HG02798 (cell line): ENCODE data around the gene RASA3.
"Not testable (repeated sequence)": the region's sequence is repeated elsewhere in the genome, so short reads cannot be mapped to it uniquely, and the experiment has no call there.

Experiments used
- ATAC-seq: cut with Tn5 transposase; IDR thresholded peaks from one replicate; pipeline ENCODE4 v1.9.1; 2021; ENCODE audit warnings: mild to moderate bottlenecking; ENCODE audit not compliant: unreplicated experiment, poor library complexity

Gene RASA3

DNA sequence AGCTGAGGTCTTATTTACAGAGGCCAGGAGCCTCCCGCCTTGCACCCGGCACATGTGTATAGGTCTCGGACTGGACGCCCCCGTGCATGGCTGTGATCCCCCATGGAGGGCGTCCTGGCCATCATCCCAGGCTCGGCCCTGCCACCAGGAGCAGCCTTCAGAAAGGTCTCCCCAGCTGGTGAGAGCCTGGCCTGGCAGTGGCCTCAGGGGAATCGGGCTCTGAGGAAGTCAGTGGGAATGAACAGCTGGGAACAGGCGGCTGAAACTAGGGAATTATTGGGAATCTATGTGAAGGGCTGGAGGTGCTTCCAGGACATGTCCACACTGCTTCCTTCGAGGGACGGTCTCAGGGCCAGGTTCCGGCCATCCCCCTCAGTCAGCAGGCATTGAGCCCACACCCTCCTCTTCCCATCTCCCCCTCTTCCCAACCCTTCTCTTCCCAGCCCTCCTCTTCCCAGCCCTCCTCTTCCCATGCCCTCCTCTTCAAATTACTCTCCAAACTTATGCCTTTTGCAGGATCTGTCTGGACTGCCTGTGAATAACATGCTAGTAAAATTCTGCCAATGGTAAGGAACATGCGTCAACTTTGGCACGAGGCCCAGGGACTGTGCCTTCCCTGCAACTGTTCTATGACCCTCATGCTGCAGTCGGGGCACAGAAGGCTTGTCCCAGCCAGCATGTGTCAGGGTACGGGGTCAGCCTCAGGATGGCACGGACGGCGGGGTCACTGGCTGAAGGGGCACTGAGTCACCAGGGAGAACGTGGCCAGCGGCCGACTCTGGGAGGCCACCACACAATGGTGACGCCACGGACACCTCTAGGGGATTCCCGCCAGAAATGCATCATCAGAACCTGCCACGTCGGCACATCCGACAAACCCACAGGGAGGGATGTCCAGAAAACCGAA, 134.3 kb downstream of the RASA3 start:
- ATAC-seq = no peak

DNA sequence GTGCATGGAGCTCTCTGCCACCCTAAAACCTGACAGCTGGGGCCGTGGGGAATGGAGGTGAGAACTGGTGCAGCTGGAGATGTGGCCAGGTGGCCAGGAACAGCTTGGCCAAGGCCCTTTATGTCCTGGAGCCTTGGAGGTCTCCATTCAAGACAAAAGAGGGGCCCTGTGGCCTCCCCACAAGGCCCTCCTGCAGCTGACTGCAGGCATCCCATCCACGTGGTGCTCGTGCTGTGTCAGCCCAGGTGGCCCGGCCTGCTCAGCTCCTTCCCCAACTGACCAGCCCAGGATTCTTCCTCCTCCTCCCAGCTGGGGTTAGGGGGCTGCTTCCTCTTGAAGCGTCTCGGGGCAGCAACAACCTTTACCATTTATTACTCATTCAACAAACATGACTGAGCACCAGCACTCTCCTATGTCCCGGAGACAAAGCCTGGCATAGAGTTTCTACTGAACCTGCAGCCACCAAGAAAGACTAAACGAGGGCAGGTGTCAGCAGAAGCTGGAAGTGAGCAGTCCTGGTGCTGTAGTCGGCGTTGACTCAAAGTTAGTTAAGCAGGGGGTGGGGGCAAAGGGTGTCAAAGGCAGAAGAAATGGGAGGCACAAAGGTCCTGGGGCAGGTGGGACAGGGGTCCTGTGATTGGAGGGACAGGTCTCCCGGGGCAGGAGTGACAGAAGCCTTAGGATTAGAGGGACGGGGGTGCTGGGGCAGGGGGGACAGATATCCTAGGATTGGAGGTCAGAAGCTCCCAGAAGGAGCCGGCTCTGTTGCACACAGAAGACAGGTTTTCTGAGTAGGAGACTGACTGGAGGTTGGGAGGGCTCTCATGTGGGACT, 135.3 kb downstream of the RASA3 start:
- ATAC-seq = no peak

GRCh38 chr13:113996081-113996911, 136.1 kb downstream of the RASA3 start:
- ATAC-seq = no peak

DNA sequence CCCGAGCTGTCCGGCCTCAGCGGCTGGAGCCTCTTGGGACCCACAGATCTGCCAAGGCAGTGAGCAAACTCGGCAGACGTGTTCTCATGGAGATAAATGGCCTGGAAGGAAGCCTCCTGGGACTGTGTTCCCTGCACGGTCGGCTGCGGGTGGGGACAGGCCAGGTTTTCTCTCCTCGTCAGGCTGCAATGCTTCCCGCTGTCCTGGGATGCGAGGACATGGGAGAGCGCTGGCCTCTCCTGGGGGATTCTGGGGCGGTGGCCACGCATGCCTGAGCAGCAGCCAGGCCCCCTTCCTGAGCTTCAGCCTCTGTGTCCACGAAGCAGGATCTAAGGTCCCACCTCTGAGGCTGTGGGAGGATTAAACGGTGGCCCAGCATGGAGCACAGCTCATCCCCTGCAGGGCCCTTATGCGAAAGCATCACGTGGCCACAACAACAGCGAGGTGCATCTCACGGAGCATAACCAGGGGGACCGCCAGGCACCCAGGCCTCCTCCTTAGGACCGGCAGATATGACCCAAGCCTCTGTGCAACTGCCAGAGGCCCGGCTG, 137.3 kb downstream of the RASA3 start:
- no peak for ATAC-seq

DNA sequence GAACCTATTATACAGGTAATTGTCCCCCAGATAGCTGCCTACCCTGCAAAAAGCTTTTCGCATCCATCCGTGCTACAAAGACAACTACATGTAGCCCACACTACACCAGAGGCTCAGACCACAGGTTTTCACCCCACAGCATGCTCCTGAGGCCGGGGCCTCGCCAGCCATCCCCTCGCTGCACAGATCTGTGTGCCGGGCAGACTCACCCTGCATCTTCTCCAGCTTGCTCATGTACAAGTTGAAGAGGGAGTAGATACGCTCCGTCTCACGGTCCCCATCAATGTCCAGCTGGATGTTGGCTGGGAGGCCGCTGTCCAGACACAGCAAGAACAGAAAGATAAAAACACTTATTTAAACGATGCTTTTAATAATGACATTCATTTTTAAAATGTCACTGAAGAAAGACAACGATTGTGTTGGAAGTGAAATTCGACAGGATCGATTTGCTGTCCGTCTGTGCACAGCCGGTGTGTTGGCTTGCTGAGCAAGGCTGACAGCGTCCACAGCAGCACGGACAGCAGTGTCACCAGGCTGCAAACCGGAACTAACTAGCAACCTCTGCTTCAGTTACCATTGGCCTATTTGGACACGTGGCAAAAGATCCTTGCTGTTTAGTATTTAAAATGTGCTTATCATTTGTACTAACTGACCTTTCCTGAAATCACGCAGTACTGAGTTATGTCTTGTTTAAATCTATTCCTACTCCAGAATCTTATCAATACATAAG, 140.0 kb downstream of the RASA3 start:
- ATAC-seq = no peak

- ATAC-seq = no peak
Measured at GRCh38 chr13:113991676-113992179, 140.7 kb downstream of the RASA3 start.

DNA sequence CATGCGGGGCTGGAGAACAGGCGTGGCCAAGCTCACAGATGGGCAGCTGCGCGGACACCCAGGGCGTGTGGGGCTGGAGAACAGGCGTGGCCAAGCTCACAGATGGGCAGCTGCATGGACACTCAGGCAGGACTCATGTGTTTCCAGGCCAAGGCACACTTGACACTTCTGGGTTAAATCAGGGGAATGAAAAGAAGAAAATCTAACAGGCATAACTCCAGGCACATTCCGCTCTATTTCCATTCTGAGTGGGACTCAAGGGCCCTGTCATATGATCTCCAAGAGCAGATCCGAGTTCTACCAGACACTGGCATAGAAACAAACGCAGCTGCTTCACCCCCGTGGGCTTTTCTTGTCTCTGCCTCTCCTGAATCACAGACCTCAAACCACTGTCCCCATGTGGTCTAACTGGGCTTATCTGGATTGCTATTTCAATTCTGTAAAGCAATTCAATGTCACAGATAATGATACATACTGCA, 141.2 kb downstream of the RASA3 start:
- ATAC-seq = no peak

GRCh38 chr13:113990321-113990837, 142.0 kb downstream of the RASA3 start:
- no peak for ATAC-seq

GRCh38 chr13:113989585-113990300, 142.7 kb downstream of the RASA3 start:
- ATAC-seq = no peak

DNA sequence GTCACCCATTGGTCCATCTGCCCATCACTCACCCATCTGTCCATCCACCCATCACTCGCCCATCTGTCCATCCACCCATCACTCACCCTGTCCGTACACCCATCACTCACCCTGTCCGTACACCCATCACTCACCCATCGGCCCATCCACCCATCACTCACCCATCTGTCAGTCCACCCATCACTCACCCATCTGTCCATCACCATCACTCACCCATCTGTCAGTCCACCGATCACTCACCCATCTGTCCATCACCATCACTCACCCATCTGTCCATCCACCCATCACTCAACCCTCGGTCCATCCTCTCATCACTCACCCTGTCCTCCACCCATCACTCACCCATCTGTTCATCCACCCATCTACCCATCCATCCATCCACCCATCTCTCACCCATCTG, 143.6 kb downstream of the RASA3 start:
- not testable (repeated sequence) for ATAC-seq

DNA sequence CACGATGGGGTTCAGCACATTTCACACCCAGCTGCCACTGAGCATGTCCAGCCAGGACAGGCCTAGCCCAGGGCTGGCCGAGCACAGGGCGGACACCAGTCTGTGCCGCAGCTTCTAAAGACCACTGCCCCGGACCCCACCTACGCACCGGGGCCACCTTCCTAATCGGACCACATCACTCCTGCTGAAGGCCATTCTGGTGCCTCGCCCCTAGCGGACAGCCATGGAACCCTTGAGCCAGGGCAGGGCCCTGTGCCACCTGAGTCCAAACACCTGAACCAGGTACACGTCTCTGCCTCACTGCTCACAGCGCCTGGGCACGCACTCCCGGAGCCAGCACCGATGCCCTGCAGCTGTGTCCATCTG, 150.1 kb downstream of the RASA3 start:
- ATAC-seq = no peak

DNA sequence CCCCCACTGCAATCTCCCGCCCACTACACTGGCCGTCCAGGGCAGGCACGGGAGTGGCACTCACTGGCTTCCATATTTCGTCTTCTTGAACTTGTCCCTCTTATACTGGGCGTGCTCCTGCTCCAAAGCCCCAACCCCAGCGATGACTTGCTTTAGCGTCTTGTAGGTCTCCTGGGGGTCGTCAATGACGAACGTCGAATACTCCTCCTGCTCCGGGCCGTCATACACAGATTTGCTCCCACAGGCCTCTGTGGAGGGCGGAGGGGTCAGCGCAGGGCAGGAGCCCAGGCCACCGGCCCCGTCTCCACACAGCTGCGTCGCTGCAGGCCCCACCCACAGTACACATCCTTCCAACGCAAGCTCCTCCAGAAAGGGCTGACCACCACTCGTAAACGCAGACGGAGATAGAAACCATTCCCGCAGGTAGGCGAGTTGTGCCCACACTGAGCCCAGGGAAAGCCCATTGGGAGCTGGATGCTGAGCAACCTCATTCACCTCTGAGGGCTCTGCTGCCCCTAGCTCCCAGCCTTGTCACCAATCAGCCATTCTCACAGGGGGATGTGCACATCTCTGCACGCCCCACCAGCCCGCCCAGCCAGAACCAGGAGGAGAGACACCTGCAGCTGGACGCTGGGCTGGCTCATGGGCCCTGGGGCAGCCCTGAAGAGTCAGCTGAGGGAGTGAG, 150.7 kb downstream of the RASA3 start:
- no peak for ATAC-seq

- ATAC-seq = no peak
Measured at GRCh38 chr13:113981194-113981605, 151.2 kb downstream of the RASA3 start.

- ATAC-seq = no peak
Measured at GRCh38 chr13:113980489-113981064, 151.8 kb downstream of the RASA3 start.

GRCh38 chr13:113979791-113980471, 152.5 kb downstream of the RASA3 start:
- no peak for ATAC-seq

DNA sequence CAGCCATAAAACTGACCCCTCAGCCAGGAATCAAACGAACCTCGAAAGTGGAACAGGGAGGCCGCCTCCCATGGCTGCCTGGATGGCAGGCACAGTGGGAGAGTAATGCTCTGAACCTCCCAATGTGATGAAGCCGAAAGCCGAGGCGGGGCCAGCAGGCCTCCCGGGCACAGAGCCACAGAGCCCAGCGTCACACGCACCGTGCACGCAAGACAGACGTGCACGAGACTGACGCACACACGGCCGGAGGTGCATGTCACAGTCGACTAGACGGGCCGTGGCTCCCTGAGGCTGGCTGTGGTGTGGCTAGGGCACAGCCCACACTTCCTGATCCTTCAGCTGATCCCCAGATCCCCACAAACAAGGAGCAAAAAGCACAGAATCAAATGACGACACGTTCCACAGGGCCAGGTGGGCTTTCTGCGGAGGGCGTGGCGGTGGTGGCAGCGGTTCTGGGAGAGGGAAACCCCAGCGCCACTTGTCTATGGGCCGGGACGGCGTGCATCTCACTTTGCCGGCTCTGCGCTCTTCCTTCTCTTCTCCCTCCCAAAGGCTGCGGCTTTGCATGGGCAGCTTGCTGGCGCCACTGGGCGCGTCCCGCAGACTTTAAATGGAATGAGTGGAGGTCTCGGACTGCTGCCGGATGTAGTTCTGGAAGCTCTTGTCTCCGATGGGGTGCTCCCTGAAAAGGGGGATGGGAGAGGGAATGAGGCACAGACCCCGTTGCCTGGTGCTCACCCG, 153.5 kb downstream of the RASA3 start:
- ATAC-seq = no peak
